RWPE2 (cell line): ENCODE data around the gene DIP2B.
A peak's percentile ranks its signal among the peaks of the same experiment; 100 is the strongest.

Source experiments
- ATAC-seq: fragments of 200-7000 bp; cut with Tn5 transposase; 3 replicates; pipeline ENCODE4 v1.9.1; 2021; ENCODE audit warnings: low read depth
- DNase-seq: peaks from one replicate; pipeline ENCODE4 v3.0.0-alpha.2; 2020; ENCODE audit warnings: low spot score
- H3K27ac ChIP-seq: fragments of 450-650 bp; 2 replicates; pipeline ENCODE4 v1.5.1; 2017; ENCODE audit warnings: mild to moderate bottlenecking; ENCODE audit not compliant: poor library complexity, severe bottlenecking
- H3K27me3 ChIP-seq: fragments of 250-450 bp; sonication (Bioruptor Pico); 2 replicates; pipeline ENCODE4 v1.5.1; 2021; ENCODE audit warnings: mild to moderate bottlenecking, moderate library complexity; ENCODE audit not compliant: insufficient read depth, poor library complexity, severe bottlenecking
- H3K36me3 ChIP-seq: fragments of 250-450 bp; sonication (Bioruptor Pico); 2 replicates; pipeline ENCODE4 v1.5.1; 2020; ENCODE audit warnings: low read depth, mild to moderate bottlenecking, moderate library complexity
- H3K4me1 ChIP-seq: fragments of 250-450 bp; sonication (Bioruptor Pico); 2 replicates; pipeline ENCODE4 v1.5.1; 2021; ENCODE audit warnings: mild to moderate bottlenecking, moderate library complexity; ENCODE audit not compliant: insufficient read depth, poor library complexity, severe bottlenecking
- H3K4me3 ChIP-seq: fragments of 250-450 bp; sonication (Bioruptor Pico); 2 replicates; pipeline ENCODE4 v1.5.1; 2021; ENCODE audit warnings: mild to moderate bottlenecking, moderate library complexity; ENCODE audit not compliant: severe bottlenecking
- H3K9me3 ChIP-seq: fragments of 250-450 bp; sonication (Bioruptor Pico); 2 replicates; pipeline ENCODE4 v1.5.1; 2021; ENCODE audit warnings: mild to moderate bottlenecking, moderate library complexity; ENCODE audit not compliant: severe bottlenecking
- TF ChIP-seq, protein P1 (sequence below): fragments of 450-650 bp; IDR thresholded peaks from one replicate; pipeline ENCODE4 v1.5.1; 2017; ENCODE audit warnings: mild to moderate bottlenecking, moderate library complexity; ENCODE audit not compliant: poor library complexity, severe bottlenecking

DIP2B gene

DNA sequence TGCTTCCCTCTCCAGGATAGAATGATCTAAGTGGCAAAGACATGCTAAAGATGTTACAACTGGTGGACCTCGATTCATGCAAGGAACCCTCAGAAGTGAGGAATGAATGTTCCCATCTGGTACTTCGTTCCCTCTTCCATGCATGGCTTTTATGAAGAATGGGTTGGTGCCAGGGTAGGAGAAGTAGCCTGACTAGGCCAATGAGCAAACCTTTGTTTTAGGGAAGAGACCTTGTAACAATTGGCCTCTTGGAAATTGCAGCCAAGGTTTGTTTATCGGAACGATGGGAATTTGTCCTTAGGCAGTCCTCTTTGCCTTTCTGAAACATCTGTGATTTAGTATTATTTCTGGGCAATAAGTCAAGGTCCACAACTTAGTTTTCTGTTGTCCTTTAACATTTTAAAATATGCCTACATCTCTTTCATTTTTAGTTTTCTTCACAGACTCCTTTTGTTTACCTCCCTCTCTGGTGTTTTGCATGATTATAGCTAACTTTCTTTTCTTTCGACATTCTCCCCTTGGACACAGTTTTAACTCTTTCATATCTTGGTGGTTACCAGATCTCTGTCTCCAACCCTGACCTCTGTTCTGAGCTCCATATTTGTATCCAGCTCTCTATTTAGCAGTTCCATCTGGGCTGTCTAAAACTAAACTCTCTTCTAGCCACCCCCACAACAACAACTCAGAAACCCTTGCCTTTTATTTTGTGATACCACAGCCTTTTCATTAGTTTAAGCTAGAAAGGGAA, 70.0 kb downstream of the DIP2B start:
- TF ChIP-seq, protein P1, sequence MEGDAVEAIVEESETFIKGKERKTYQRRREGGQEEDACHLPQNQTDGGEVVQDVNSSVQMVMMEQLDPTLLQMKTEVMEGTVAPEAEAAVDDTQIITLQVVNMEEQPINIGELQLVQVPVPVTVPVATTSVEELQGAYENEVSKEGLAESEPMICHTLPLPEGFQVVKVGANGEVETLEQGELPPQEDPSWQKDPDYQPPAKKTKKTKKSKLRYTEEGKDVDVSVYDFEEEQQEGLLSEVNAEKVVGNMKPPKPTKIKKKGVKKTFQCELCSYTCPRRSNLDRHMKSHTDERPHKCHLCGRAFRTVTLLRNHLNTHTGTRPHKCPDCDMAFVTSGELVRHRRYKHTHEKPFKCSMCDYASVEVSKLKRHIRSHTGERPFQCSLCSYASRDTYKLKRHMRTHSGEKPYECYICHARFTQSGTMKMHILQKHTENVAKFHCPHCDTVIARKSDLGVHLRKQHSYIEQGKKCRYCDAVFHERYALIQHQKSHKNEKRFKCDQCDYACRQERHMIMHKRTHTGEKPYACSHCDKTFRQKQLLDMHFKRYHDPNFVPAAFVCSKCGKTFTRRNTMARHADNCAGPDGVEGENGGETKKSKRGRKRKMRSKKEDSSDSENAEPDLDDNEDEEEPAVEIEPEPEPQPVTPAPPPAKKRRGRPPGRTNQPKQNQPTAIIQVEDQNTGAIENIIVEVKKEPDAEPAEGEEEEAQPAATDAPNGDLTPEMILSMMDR: no peak

DNA sequence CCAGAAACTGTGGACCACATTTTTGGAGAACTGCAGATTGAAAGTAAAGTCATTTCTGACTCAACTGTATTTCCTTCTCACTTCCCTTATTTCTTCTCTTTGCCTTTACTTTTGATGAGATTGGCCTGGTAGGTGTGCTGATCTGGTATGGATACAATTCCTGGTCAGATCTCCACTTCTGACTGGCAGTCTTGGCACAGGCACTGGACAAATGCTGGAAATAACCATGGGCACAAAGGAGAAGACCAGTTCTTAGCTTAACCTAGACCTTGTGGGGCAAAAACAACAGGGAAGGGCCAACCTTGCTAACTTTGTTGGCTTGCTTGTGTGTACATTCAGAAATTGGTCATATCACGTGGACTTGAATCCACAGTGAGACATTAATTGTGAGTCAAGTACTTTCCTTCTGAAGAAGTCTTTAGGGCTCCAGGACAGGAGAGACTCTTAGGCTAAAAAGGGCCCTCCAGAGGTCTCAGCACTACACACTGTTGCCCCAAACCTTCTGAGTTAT, 75.0 kb downstream of the DIP2B start:
- Histone ChIP-seq H3K4me1 (peaks cover 6% of the 10 kb centered on the region), H3K4me3 (no peak overlapping the region), H3K27ac (peak overlapping the region; percentile 42), H3K36me3 (peaks cover 3% of the 10 kb centered on the region; the same call in 1 of the 2 replicates), H3K9me3 (no peaks in the 10 kb centered on the region), H3K27me3 (no peaks in the 10 kb centered on the region)
- ATAC-seq: peak; percentile 75
- TF ChIP-seq, protein P1: no peak
- no peak for DNase-seq

More for the DNA sequence above, 70.0 kb downstream of the DIP2B start:
- Histone ChIP-seq H3K4me3 (no peak overlapping the region), H3K36me3 (no peaks in the 10 kb centered on the region), H3K27me3 (no peaks in the 10 kb centered on the region), H3K27ac (no peak overlapping the region), H3K4me1 (peaks cover 17% of the 10 kb centered on the region), H3K9me3 (no peaks in the 10 kb centered on the region)
- no peak for ATAC-seq
- no peak for DNase-seq

GRCh38 chr12:50580436-50580835, 75.7 kb downstream of the DIP2B start:
- Histone ChIP-seq H3K36me3 (peaks cover 3% of the 10 kb centered on the region; the same call in 1 of the 2 replicates), H3K27ac (peak overlapping the region; percentile 42)

DNA sequence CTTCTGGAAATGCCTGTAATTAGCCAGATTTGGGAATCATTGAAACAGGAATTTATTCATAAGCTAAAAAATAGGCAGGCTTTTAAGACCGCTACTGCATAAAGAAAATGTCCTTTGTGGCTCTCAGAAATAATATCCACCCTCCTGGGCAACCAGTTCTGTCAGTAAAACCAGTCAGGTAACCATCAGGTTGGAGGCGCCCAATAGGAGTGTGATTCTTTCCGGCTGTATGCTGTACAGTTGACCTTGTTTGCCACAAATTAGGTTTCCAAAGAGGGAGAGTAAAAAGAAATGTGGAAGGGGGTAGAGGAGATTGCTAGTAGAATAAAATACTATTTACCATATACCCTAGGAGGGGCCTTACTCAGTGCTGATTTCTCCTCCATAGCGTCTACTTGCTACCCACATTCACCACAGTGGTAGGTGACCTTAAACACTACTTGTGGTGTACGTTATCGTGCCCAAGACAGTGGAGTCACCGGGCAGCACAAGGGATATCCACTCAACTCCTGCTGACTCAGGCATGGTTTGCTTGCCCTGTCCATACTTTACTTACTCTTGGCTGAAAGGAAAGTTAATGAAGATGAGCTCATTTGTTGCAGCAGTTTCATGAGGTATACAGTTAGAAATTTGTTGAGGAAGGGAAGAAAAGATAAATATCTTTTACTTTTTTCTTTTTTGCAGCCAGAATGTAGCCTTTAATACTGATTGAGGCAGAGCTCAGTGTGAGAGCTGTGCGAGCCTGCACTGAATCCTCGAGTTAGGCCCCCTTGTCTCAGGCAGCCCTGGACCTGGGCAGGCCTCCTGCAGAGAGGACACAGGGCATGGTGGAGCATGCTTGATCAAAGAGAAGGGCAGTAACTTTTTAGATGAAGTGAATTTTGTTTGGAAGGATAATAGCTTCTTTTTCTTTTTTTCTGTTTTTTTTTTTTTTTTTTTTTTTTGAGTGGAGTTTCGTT, 76.7 kb downstream of the DIP2B start:
- Histone ChIP-seq H3K4me3 (no peak overlapping the region), H3K27ac (no peak overlapping the region), H3K36me3 (peaks cover 3% of the 10 kb centered on the region; the same call in 1 of the 2 replicates), H3K27me3 (no peaks in the 10 kb centered on the region), H3K9me3 (no peaks in the 10 kb centered on the region), H3K4me1 (peaks cover 6% of the 10 kb centered on the region)
- no peak; the same call in 2 of the 3 replicates for ATAC-seq
- TF ChIP-seq, protein P1: no peak
- no peak for DNase-seq

More at GRCh38 chr12:50580436-50580835, 75.7 kb downstream of the DIP2B start:
- no peak for DNase-seq
- no peak overlapping the region for H3K4me3 ChIP-seq
- no peak for ATAC-seq
- no peaks in the 10 kb centered on the region for H3K9me3 ChIP-seq
- TF ChIP-seq, protein P1: no peak
- no peaks in the 10 kb centered on the region for H3K27me3 ChIP-seq
- peaks cover 6% of the 10 kb centered on the region for H3K4me1 ChIP-seq
